ENCODE measurements around the gene MYO1F.

Gene MYO1F

GRCh38 chr19:8601796-8602195 is 24.6 kb upstream of the MYO1F start:
- in situ Hi-C loops (cut with MboI; ENCODE audit: low sequenced_read_pairs, unreplicated experiment) = no loop called here
- TF ChIP-seq, protein P1, sequence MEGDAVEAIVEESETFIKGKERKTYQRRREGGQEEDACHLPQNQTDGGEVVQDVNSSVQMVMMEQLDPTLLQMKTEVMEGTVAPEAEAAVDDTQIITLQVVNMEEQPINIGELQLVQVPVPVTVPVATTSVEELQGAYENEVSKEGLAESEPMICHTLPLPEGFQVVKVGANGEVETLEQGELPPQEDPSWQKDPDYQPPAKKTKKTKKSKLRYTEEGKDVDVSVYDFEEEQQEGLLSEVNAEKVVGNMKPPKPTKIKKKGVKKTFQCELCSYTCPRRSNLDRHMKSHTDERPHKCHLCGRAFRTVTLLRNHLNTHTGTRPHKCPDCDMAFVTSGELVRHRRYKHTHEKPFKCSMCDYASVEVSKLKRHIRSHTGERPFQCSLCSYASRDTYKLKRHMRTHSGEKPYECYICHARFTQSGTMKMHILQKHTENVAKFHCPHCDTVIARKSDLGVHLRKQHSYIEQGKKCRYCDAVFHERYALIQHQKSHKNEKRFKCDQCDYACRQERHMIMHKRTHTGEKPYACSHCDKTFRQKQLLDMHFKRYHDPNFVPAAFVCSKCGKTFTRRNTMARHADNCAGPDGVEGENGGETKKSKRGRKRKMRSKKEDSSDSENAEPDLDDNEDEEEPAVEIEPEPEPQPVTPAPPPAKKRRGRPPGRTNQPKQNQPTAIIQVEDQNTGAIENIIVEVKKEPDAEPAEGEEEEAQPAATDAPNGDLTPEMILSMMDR (IDR thresholded peaks at IDR 0.05; ENCODE audit: borderline replicate concordance, control extremely low read depth, extremely low read depth, insufficient read depth, missing control alignments) = no peak
- no peak for DNase-seq (ENCODE audit: low spot score)

- DNase-seq (ENCODE audit: low spot score) = no peak
- TF ChIP-seq, protein P1 (IDR thresholded peaks at IDR 0.05; ENCODE audit: borderline replicate concordance, control extremely low read depth, extremely low read depth, insufficient read depth, missing control alignments) = no peak
- in situ Hi-C loops (cut with MboI; ENCODE audit: low sequenced_read_pairs, unreplicated experiment) = no loop called here
Observed at GRCh38 chr19:8600816-8601215, 23.6 kb upstream of the MYO1F start.

DNA sequence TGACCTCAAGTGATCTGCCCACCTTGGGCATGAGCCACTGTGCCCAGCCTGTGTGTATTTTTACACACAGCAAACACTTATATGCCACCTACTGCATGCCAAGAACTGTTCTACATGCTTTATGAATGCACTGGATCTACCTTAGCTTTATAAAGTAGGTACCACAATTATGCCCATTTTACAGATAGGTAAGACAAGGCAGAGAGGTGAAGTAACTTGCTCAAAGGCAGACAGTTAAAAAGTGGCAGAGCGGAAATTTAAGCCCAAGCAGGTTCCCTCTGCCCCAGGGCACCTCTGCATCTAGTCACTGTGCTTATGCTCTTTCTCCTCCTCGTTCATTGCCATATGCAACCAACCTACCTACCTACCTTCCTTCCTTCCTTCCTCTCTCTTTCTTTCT is 22.8 kb upstream of the MYO1F start:
- in situ Hi-C loops (cut with MboI; ENCODE audit: low sequenced_read_pairs, unreplicated experiment) = no loop called here
- no peak for DNase-seq (ENCODE audit: low spot score)
- TF ChIP-seq, protein P1 (IDR thresholded peaks at IDR 0.05; ENCODE audit: borderline replicate concordance, control extremely low read depth, extremely low read depth, insufficient read depth, missing control alignments) = no peak

DNA sequence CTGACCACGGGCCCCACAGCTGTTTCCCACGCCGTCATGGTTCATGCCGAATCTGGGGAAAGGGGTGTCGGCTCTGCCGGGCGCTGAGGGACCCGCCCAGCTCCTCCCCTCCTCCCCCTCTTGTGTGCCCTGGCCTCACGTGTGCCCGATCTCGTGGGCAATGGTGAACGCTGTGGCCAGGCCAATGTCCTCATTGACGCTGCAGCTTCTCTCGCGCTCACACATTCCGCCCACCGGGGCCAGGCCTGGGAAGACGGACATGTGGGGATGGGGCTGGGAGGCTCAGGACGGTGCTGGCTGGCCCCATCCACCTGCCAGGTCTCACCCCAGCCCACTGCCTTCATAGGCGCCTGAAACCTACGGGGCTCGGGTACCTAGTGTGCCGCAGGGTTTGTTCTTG is 18.9 kb upstream of the MYO1F start:
- in situ Hi-C loops (cut with MboI; ENCODE audit: low sequenced_read_pairs, unreplicated experiment) = no loop called here
- DNase-seq (ENCODE audit: low spot score) = no peak
- TF ChIP-seq, protein P1 (IDR thresholded peaks at IDR 0.05; ENCODE audit: borderline replicate concordance, control extremely low read depth, extremely low read depth, insufficient read depth, missing control alignments) = no peak

DNA sequence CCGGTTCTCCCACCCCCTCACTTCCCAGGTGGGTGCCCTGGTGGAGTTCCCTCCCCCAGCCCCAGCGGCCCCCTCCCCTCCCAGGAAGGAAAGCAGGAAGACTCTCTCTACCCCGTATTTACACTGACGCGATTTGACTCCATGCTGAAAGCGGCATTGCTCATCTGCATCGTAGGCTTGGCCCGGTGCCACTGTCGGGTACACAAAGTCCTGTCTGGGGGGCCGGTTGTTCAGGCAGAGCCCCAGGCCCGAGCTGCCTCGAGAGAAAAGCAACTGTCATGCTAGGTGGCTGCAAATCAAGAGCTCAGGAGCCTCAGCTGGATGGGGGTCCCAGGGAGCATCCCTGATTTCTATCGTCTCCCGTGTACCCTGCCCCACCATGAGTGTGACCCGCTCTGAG is 18.4 kb upstream of the MYO1F start:
- no peak for DNase-seq (ENCODE audit: low spot score)
- TF ChIP-seq, protein P1 (IDR thresholded peaks at IDR 0.05; ENCODE audit: borderline replicate concordance, control extremely low read depth, extremely low read depth, insufficient read depth, missing control alignments) = no peak
- in situ Hi-C loops (cut with MboI; ENCODE audit: low sequenced_read_pairs, unreplicated experiment) = no loop called here

DNA sequence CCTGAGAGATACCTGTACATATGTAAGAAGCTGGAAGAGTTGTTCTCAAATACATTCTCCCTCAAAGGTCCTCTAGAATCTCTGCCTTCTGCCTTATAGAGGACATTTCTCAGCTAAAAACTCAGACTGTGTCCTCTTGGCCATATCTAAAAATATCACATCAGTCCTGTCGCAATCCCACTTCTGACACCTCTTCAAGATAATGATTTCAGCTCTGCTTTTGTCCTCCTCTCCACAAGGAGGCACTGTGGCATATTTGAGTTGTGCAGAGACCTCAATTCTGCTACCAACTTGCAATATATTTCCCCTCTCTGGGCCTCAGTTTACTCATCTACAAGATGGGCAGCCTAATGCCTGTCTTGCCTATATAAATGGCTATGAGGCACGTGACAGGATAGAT is 16.7 kb upstream of the MYO1F start:
- TF ChIP-seq, protein P1 (IDR thresholded peaks at IDR 0.05; ENCODE audit: borderline replicate concordance, control extremely low read depth, extremely low read depth, insufficient read depth, missing control alignments) = no peak
- no peak for DNase-seq (ENCODE audit: low spot score)
- in situ Hi-C loops (cut with MboI; ENCODE audit: low sequenced_read_pairs, unreplicated experiment) = no loop called here
